NB4 (cell line): Measurements from ENCODE around the gene ST14.

Experiments
- CTCF ChIP-seq: IDR thresholded peaks from one replicate; pipeline ENCODE4 v1.5.1; 2012; ENCODE audit warnings: low read depth, low read length
- MAX ChIP-seq: IDR thresholded peaks from 2 replicates; pipeline ENCODE4 v1.6.1; 2011; ENCODE audit warnings: low read depth, low read length
- POLR2A ChIP-seq: IDR thresholded peaks from 2 replicates; pipeline ENCODE4 v1.6.1; 2011; ENCODE audit warnings: mild to moderate bottlenecking; ENCODE audit not compliant: insufficient read length; ENCODE audit errors: extremely low read depth

GRCh38 chr11:130127509-130127908, 32.1 kb upstream of the ST14 start:
- no peak for TF ChIP-seq CTCF
- TF ChIP-seq MAX = no peak
- TF ChIP-seq POLR2A = no peak
